Measurements from ENCODE around the gene LMF1.
"Not testable (repeated sequence)": the region's sequence is repeated elsewhere in the genome, so short reads cannot be mapped to it uniquely, and the experiment has no call there.

The LMF1 gene

DNA sequence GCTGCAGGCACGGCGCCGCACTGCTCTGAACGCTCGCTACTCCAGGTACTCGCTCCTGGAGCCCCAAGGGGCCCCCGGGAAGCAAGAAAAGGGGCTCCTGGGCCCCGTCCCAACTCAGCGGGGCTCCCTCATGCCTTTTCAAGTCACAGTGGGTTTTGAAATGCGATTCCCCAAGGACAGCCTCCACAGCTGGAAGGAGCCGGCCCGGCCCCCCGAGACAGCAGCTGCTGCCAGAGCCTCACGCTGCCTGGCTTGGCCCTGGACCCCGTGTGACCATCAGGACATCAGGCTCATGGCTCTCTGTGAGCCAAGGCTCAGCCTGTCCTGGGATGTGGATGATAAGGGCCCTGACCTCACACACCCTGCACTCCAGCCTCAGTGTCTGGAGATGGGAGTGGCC, 80.6 kb downstream of the LMF1 start:
- no peak for DNase-seq

DNA sequence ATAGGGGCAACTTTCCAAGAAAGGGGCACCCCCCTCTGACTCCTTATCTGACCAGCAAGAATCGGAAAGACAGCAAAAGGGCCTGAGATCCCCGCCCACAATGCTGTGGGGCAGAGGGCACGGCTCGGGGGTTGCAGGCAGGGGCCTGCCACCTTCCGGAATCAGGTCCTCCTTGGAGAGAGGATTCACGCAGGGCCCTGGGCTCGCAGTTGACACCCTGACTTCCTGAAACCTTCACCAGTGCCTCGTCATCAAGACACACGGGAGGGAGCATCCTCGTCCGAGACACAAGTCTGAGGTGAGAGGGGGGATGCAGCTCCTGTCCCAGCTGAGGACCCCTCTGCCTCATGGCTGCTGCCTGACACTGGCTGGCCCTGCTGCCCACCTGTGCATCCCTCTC, 81.2 kb downstream of the LMF1 start:
- DNase-seq: no peak

DNA sequence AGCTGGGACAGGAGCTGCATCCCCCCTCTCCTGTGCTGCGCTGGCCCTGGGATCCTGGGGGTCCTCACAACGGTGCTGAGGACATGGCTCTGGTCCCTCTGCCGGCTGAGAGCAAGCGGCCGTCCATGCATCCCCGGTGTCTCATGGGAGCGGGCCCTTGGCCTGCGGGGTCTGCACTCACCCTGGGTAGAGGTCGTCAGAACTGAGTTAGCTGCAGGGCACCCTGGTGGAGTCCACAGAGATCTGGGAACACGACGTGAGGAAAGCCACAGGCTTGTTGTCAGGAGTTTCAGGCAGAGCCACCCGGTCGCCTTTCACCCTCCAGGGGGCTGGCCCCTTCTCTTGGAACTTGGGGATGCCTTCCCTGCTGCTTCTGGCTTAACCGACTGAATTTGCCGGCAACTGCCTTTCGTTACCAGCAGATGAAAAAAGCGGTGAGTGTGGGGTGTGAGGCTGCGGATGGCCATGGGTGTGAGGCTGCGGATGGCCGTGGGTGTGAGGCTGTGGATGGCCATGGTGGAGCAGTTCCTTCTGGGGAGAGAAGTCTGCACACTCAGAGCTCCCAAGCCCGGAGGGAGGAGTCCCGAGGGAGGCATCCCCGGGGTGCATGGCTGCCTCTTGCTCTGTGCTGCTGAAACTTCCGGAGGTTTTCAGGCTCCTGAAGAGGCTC, 81.7 kb downstream of the LMF1 start:
- no peak for DNase-seq

DNA sequence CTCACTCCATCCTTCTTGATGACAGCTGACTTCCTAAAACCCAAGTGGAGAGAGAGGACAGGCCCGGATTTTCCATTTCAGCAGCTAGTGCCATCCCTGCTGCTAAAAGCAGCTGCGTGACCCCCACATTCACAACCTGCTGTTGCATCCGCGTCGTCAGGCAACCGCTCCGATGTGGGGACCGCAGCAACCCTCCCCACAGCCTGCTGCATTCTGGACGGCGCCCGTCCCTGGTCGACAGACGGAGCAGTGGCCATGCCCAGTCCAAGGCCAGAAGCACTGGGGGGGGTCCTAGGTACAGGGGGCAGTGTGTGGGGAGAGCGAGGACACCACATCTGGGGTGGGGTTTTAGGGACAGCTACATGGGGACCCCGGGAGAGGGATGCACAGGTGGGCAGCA, 82.3 kb downstream of the LMF1 start:
- not testable (repeated sequence) for DNase-seq

DNA sequence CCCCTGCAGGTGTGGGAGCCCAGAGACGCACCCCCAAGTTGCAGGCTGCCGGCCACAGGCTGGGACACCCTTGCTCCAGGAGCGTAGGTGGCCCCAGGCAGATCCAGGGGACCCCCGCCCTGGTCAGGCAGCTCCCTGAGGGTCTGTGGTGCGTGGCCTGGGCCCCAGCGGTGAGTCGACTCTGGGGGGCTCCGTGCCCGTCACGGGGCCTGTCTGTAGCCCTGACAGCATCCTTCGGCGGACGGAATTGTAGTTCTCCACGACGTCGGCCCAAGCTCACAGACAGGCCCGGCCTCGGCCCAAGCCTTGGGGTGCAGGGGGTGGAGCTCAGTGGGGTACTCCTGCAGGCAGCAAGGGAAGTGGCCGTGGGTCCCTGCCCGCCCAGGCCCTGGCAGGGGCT, 82.9 kb downstream of the LMF1 start:
- DNase-seq: no peak

DNA sequence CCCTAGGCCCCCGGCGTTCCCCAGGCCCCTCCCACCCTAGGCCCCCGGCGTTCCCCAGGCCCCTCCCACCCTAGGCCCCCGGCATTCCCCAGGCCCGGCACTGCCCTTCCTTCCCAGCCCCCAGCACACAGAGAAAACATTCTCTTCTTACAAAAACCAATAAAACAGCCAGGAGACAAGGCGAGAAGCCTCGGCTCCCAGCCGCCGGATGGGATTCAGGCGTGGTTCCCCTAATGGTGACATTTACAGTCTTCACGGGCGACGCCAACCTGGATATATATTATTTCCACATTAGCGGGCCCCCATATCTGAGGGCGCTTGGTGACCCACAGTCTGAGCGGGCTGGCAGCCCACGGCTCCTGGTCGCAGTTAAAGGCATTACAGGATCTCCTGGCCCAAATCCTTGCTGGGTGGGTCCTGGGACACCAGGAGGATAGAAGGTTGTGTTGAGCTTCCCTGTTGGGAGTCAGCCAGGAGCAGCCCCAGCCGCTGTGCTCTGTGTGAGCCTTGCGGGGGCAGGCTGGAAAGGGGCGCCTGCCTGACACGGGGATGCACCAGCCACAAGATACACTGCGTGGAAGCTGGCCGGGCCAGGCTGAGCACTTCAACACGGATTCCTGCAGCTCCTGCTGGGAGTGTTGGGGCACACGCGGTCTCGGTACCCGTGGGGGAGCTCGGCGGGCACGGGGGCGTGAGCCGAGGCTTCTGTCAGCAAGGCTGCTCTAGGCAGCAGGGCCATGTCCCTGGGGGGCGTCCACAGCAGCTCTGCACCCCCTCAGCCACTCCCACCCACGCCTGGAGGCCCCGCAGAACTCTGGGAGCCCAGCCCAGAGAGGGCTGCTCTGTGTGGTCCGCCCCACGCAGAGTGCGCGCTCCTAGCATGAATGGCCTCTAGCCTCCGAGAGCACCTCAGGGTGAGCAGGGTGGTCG, 83.7 kb downstream of the LMF1 start:
- no peak for DNase-seq

DNA sequence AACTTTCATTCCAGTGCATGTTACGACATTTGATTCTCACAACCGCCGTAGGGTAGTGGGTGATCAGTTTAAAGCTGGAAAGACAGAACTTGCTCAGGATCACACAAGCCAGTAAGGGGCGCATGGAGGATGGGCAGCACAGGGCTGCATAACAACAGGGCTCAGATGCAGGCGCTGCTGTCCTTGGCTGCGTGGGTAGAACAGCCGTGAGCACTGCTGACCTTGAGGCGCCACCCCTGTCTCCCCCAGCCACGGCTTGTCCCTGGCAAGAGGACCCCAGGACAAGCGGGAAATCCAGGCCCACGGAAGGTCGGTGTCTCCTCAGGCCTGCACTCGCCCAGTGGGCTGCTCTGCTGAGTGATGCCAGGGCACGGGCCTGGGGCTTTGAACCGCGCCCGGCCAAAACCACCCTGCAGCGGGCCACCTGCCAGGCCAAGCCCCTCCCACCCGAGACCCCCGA, 84.7 kb downstream of the LMF1 start:
- DNase-seq: no peak

DNA sequence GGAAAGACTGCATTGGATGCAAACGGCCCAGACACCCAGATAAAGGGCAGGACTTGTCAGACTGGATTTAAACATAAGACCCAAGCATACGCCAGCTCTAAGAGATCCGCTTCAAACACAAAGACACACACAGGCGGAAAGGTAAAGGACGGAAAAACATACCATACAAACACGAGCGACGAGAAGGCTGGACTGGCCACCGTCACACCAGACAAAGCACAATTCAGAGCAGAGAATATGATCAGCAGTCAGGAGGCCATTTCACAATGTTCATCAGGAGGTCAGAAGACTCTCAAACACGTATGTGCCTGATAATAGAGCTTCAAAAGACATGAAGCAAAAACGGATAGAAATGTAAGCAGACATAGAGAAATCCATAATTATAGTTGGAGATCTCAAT, 85.4 kb downstream of the LMF1 start:
- no peak for DNase-seq

DNA sequence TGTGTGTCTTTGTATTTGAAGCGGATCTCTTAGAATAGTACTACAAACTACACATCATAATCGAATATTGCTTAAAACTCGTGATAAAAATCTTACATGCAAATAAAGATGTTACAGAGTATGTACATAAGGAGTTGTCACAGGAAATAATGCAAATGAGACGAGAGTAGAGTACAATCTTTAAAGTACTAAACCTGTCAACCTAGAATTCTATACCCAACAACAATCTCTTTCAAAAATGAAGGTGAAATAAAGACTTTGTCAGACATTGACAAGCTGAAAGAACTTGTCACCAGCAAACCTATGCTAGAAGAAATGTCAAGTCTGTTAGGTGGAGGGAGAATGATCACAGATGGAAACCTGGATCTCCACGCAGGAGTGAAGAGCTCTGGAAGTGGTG, 86.6 kb downstream of the LMF1 start:
- DNase-seq: no peak

DNA sequence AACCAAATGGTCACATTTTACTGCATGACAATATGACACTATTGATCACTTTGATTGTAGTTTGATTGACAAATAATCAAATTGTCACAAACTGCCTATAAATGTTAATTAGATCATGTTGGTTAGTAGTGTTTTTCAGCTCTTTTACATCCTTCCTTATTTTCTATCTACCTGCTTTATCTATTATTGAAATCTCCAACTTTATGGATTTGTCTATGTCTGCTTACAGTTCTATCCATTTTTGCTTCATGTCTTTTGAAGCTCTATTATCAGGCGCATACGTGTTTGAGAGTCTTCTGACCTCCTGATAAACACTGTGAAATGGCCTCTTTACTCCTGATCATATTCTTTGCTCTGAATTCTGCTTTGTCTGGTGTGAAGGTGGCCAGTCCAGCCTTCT, 87.0 kb downstream of the LMF1 start:
- DNase-seq: no peak

DNA sequence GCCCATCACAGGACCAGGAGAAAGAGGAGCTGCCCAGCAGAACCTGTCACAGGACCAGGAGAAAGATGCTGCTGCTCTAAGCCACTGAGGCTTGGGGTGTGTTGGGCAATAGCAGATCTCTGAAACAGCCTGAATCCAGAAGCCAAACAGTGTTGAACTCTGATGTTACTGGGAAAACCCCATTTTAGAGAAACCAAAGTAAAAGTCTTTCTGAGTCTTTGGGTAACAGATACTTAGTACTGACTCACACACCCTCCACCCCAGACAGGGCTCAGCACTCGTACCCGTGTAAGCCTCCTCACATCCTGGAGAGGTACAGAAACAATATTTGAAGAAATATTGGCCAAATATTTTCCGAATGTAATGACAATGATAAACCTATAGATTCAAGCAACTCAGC, 87.4 kb downstream of the LMF1 start:
- DNase-seq: no peak

DNA sequence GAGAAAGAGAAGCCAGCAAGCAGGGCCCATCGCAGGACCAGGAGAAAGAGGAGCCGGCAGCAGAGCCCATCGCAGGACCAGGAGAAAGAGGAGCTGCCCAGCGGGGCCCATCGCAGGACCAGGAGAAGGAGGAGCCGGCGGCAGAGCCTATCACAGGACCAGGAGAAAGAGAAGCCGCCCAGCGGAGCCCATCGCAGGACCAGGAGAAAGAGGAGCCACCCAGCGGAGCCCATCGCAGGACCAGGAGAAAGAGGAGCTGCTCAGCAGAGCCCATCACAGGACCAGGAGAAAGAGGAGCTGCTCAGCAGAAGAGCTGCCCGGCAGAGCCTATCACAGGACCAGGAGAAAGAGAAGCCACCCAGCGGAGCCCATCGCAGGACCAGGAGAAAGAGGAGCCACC, 88.1 kb downstream of the LMF1 start:
- DNase-seq: not testable (repeated sequence)

DNA sequence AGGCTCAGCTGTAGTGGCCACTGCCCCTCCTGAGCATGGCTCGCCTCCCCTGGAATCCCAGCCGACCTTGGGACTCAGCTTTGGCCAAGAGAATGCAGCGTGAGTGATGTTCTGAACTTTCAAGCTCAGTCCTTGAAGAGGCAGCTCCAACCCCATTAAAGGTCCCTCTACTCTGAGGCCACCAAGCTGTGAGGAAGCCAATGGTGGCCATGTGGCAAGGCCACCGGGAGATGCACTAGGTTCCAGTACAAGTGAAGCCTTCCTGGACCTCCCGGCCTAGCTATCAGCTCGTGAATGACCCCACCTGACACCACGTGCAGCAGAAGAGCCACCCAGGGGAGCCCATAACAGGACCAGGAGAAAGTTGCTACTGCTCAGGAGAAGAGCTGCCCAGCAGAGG, 88.5 kb downstream of the LMF1 start:
- DNase-seq: no peak

DNA sequence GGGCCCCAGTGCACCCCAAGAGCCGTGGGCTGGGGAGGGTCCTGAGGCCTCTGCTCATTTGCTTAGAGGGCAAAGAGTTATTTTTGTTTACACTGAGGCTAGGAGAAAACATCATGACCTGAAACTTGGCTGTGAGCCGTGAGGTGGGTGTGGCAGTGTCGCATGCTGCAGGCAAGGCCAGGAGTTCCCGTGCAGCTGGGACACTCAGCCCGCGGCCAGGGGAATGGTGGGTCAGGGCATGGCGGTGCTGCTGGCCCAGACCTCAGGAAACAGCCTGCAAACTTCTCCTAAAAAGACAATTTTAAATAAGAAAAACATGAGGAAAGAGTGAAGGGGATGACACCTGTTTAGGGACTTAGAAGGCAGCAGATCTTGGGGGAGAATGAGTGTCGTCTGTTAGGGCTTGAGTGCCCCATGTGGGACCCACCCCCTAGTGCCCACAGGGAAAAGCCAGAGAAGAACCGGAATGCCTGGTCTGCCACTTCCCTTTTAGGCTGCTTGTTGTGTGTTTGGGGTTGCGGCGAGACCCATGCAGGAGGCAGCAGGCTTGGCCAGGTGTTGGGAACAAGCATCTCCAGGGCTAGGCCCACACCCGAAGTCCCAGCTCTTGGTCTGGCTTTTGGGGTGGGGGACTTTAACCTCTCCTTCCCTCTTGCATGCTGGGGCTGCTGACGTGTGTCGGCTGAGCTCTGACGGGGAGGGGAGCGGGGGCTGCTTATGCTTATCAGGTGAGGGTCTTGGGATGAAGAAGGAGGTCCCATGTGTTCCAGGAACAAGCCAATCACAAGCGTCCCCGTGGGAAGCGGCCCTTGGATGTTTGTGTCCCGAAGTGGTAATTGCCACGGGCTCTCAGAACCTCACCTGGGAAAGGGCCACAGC, 89.3 kb downstream of the LMF1 start:
- DNase-seq: no peak

DNA sequence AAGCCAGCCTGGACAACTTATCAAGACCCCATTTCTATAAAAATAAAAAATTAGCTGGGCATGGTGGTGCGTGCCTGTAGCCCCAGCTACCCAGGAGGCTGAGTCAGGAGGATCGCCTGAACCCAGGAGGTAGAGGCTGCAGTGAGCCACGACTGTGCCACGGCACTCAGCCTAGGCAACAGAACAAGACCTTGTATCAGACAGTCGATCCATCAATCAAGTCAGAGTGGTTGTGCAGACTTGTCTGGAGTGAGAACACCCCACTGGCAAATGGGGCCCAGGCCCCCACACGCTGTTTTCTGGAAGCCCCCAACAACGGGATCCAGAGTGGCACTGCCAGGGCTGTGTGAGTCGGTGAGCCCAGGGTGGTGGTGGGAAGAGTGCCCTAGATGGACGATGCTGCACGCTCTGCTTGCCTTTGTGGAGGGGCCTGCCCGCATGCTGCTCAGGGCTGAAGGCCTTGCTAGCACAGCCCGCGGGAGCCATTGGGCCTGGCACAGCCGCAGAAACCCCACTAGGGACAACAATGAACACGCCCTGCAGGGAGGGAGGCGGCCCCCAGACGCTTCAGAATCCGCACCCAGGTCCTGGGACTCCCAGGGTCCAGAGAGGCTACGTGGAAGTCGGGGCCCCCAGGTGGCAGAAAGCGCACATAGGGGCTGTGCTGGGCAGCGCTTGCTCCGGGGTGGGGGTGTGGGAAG, 90.2 kb downstream of the LMF1 start:
- DNase-seq: no peak

DNA sequence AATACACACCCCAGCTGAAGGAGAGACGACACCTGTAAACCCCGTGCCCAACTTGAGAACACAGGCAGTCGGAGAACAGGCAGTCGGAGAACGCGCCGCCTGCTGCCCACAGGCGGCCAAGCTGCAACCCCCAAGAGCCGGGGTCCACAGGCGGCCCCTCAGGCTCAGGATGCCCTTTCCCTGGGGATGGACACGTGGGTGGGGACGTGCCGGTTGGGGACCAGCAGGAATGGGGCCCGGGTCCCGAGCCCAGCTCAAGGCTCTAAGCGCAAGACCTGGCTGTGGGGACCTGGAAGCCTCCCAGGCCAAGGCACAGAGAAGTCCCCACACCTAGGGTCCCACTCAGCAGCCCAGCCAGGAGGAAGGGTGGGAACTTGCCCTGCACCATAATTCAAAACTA, 90.8 kb downstream of the LMF1 start:
- DNase-seq: no peak

DNA sequence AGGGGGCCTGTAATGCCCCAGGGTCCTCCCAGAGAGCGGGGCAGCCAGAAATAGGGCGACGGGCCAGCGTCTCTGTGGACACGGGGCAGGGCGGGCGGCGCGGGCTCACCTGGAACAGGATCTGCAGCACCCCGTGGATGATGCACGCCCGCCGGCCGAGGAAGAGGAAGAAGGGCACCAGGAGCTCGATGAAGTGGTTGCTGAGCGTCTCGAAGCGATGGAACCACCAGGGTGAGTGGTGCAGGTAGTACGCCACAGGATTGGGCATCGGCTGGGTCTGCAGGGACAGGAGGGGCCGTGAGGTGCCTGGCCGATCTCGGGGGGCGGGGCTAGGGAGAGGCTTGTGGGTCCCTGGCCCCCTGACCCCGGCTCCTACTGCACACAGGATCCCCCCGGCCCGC, 91.3 kb downstream of the LMF1 start:
- DNase-seq: no peak

DNA sequence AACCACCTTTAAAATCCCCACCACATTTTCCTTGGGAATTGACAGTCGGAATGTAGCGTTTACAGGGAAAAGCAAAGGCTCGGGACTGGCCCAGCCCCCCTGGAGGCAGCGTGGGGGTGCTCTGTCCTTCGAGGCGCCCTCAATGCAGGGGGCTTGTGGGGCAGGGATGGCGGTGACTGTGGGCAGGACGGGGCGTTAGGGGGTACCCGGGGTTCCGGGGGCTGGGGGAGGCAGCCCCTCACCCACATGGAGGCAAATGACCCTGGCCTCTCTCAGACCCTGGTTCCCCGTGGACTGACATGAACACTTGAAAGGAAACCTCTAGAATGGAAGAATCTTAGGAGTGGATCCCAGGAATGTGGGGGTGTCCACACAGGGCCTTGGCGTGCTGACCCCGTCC, 91.9 kb downstream of the LMF1 start:
- DNase-seq: no peak

DNA sequence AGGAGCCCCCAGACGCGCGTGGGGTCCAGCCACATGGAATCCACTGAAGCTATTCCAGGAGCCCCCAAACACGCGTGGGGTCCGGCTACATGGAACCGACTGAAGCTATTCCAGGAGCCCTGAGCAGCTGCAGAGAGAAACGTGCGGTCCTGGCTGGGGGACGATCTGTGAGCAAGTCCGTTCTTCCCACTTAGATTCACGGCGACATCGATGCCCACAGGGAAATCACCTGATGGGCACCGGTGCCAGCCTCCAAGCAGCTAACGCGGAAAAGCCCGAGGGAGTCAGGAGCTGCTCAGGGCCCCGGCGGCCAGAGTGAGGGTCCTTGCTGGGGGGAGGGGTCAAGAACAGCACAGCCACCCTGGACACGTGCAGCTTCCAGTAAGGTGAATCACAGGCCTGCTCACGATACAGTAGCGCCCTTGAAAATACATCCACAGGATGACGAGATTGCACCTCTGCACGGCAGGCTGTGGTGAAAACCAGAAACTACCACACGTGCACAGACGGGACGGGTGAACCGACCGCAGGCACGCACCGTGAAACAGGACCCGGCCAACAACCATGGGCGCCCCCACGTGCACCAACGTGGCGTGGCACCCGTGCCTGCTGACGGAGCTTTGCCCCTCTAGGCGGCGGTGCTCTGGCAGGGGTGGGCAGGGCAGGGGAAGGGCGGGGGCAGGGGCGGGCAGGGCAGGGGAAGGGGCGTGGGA, 92.6 kb downstream of the LMF1 start:
- no peak for DNase-seq

DNA sequence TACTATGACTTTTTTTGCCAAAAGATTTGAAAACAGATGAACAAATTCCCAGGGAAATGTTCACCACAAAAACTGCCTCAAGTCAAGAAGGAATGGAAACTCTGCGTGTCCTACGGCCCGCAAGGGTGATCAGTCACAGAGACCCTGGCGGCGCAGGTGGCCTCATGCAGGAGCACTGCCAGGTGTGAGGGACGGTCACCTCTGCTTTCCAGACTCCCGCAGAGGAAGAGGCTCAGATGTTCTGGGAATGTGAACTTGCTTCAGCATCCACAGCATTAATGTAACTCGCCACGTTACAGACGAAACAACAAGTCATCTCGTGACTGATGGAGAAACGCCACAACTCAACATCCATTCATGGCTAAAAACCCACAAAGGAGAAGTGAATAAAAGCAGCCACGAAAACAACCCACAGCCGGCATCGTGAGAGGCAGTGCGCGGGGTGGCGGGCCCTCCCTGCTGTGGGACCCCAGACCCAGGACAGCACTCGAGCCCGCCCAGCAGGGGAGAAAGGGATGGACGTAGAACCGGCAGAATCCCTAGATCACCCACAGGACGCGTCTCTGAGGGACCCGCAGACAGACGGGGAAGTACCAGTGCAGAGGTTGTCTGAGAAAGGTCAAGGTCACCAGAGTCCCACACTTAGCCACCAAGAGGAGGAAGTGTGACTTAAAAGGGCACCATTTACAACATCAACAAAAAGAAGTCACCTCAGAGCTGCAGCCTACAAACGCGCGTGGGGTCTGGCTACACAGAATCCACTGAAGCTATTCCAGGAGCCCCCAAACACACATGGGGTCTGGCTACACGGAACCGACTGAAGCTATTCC, 93.3 kb downstream of the LMF1 start:
- DNase-seq: no peak

All from NCI-H146 (cell line).